ENCODE measurements around the gene FZR1. TPM values are rescaled to one million over a fixed set of nuclear protein-coding genes. Genes with fewer than 3 reads are reported as not detected.

FZR1 gene
- total RNA-seq, 2 donors from 2014 or later = 32.2 to 64.9 TPM

DNA sequence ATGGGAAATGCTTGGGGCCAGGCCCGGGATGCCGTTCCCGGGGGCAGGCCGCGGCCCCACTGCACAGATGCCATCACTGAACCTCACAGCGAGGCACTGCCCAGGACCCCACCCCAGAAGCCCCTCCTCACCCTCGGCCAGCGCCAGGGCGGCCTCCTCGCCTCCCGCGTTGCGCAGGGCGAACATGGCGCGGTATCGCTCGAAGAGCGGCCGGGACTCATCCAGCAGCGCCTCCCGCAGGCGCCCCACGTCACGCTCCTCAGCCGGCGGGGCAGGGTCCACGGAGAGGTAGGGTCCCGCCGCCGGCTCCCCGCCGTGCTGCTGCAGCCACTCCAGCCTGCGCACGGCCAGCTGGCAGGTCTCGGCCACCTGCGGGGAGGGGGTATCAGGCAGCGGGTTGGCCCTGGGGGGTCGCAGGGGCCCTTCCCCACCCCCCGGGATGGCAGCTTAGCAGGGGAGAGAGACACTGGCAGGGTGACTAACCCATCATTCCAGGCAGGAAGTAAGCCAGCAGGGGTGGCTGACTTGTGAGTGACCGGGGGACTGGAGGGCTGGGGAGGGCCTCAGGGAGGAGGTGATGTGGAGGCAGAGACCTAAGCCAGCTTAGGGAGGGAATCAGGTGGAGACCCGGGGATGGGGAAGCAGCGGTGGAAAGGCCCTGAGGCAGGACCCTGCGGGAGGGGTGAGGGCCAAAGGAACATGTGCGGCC lies 13.8 kb upstream of the FZR1 start:
- DNase-seq (ENCODE audit: low spot score) = no peak
- TF ChIP-seq POLR2A (IDR thresholded peaks at IDR 0.05) (no peak), POLR2AphosphoS5 (IDR thresholded peaks at IDR 0.05) (no peak)
- TF ChIP-seq, protein P1, sequence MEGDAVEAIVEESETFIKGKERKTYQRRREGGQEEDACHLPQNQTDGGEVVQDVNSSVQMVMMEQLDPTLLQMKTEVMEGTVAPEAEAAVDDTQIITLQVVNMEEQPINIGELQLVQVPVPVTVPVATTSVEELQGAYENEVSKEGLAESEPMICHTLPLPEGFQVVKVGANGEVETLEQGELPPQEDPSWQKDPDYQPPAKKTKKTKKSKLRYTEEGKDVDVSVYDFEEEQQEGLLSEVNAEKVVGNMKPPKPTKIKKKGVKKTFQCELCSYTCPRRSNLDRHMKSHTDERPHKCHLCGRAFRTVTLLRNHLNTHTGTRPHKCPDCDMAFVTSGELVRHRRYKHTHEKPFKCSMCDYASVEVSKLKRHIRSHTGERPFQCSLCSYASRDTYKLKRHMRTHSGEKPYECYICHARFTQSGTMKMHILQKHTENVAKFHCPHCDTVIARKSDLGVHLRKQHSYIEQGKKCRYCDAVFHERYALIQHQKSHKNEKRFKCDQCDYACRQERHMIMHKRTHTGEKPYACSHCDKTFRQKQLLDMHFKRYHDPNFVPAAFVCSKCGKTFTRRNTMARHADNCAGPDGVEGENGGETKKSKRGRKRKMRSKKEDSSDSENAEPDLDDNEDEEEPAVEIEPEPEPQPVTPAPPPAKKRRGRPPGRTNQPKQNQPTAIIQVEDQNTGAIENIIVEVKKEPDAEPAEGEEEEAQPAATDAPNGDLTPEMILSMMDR (IDR thresholded peaks at IDR 0.05) = no peak
- WGBS = 94% methylated on average over 45 of the region's 45 CpGs
- no peak overlapping the region for H3K27ac ChIP-seq
- no peaks in the 10 kb centered on the region for H3K4me1 ChIP-seq (replicated peaks)
- H3K9me3 ChIP-seq = no peaks in the 10 kb centered on the region
- intact Hi-C loops (cut with DNase I) = no loop called here
- no peaks in the 10 kb centered on the region for H3K27me3 ChIP-seq (replicated peaks; ENCODE audit: insufficient read depth)
- H3K36me3 ChIP-seq = peaks cover 4 to 7% of the 10 kb centered on the region in 2 donors
- H3K4me3 ChIP-seq = no peak overlapping the region

DNA sequence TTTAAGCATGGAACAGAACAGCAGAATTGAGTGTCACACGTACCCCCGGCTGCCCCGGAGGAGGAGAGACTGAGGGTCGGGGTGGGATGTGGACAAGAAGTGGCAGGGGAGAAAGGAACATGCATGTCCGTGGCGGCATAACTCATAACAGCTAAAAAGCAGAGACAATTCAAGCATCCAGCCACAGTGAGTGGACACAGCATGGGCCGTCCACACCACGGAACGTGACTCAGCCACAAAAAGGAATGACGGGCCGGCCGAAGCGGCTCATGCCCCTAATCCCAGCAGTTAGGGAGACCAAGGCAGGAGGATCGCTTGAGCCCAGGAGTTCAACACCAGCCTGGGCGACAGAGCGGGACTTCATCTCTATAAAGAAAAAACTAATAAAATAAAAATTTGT lies 13.2 kb upstream of the FZR1 start:
- TF ChIP-seq POLR2AphosphoS5 (IDR thresholded peaks at IDR 0.05) = no peak
- 95% methylated on average over 16 of the region's 16 CpGs for WGBS
- intact Hi-C loops (cut with DNase I) = no loop called here
- no peak overlapping the region for H3K4me3 ChIP-seq
- no peak overlapping the region for H3K27ac ChIP-seq
- H3K36me3 ChIP-seq = peaks cover 4 to 7% of the 10 kb centered on the region in 2 donors
- H3K27me3 ChIP-seq (replicated peaks; ENCODE audit: insufficient read depth) = no peaks in the 10 kb centered on the region
- no peaks in the 10 kb centered on the region for H3K9me3 ChIP-seq
- H3K4me1 ChIP-seq (replicated peaks) = no peaks in the 10 kb centered on the region
- DNase-seq (ENCODE audit: low spot score) = no peak

DNA sequence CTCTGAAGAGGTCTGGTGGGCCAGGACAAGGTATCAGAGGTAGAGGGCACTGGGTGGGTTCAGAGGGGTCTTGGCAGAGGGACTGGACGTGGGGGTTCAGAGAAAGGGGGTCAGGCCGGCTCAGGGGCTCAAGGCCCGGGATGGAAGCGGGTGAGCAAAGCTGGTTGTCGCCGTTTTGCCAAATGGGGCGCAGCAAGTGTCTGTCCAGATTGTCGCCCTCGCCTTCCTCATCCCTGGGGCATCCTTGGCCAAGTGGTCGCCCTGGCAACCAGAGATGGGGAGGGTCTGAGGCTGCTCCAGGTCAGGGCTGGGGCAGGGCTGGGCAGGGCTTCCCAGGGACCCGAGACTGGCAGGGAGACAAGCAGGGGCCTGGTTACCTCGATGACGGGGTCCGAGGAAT lies 12.5 kb upstream of the FZR1 start:
- H3K9me3 ChIP-seq = no peaks in the 10 kb centered on the region
- H3K36me3 ChIP-seq = peaks cover 4 to 7% of the 10 kb centered on the region in 2 donors
- no peak overlapping the region for H3K4me3 ChIP-seq
- intact Hi-C loops (cut with DNase I) = no loop called here
- no peak for DNase-seq (ENCODE audit: low spot score)
- H3K27ac ChIP-seq = no peak overlapping the region
- H3K27me3 ChIP-seq (replicated peaks; ENCODE audit: insufficient read depth) = no peaks in the 10 kb centered on the region
- TF ChIP-seq POLR2AphosphoS5 (IDR thresholded peaks at IDR 0.05) = no peak
- TF ChIP-seq, protein P1 (IDR thresholded peaks at IDR 0.05) = no peak
- TF ChIP-seq POLR2A (IDR thresholded peaks at IDR 0.05) = no peak
- 95% methylated on average over 14 of the region's 14 CpGs for WGBS
- no peaks in the 10 kb centered on the region for H3K4me1 ChIP-seq (replicated peaks)

DNA sequence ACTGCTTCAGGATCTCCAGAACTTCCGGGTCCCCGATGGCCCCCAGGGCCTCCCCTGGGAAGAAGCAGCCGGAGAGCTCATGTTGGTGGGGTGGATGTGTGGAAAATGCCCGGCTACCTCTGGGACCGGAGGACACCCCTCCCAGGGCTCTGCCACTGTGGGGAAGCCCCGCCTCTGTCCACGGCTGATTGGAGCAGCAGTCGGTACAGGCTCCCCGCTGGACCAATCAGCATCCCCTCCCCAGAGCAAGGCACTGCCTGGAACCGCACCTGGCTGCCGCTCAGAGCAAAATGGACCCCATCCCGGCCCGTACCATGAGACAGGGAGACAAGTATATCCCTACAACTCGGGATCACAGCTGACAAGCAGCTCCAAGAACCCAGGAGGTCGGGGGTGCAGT lies 12.1 kb upstream of the FZR1 start:
- Histone ChIP-seq H3K4me3 (no peak overlapping the region), H3K4me1 (replicated peaks) (no peaks in the 10 kb centered on the region), H3K36me3 (peaks cover 4 to 7% of the 10 kb centered on the region in 2 donors), H3K9me3 (no peaks in the 10 kb centered on the region), H3K27me3 (replicated peaks; ENCODE audit: insufficient read depth) (no peaks in the 10 kb centered on the region), H3K27ac (no peak overlapping the region)
- intact Hi-C loops (cut with DNase I) = no loop called here
- WGBS = 70% methylated on average over 9 of the region's 15 CpGs
- no peak for TF ChIP-seq POLR2AphosphoS5 (IDR thresholded peaks at IDR 0.05)
- no peak for TF ChIP-seq POLR2A (IDR thresholded peaks at IDR 0.05)
- TF ChIP-seq, protein P1 (IDR thresholded peaks at IDR 0.05) = no peak
- no peak for DNase-seq (ENCODE audit: low spot score)

DNA sequence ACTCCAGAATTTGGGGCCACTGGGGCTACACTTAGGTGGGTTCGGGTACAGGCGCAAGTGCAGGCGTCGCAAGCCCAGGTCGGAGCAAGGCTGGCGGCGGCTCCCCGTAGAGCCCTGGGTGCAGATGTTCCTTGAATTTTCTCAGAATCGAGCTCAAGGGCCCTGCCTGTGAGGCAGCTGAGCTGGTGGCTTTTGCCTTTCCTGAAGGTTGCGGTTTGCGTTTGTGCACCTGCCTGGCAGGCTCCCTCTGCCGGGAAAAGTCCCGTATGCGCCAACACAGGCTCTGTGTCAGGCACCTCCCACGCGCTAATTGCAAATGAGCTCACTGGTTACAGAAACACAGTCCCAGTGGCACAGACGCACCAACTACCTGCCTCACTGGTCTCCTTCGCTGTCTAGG lies 11.6 kb upstream of the FZR1 start:
- H3K27ac ChIP-seq = no peak overlapping the region

More for the DNA sequence above, 11.6 kb upstream of the FZR1 start:
- intact Hi-C loops (cut with DNase I) = no loop called here
- TF ChIP-seq, protein P1 (IDR thresholded peaks at IDR 0.05) = no peak
- TF ChIP-seq POLR2A (IDR thresholded peaks at IDR 0.05) = no peak
- TF ChIP-seq POLR2AphosphoS5 (IDR thresholded peaks at IDR 0.05) = no peak
- H3K4me3 ChIP-seq = no peak overlapping the region
- peaks cover 4 to 7% of the 10 kb centered on the region in 2 donors for H3K36me3 ChIP-seq
- DNase-seq (ENCODE audit: low spot score) = no peak
- 88% methylated on average over 18 of the region's 18 CpGs for WGBS
- no peaks in the 10 kb centered on the region for H3K9me3 ChIP-seq
- H3K4me1 ChIP-seq (replicated peaks) = peaks cover 4% of the 10 kb centered on the region
- H3K27me3 ChIP-seq (replicated peaks; ENCODE audit: insufficient read depth) = no peaks in the 10 kb centered on the region

All from prostate gland (tissue), 2 donors.